Adipose tissue (tissue), 3 donors: ENCODE data around the gene C10orf88. TPM values are rescaled to one million over a fixed set of nuclear protein-coding genes. Genes with fewer than 3 reads are reported as not detected.
"Not testable (repeated sequence)": the region's sequence is repeated elsewhere in the genome, so short reads cannot be mapped to it uniquely, and the experiment has no call there.

Source experiments
- H3K27ac ChIP-seq: one replicate; pipeline ENCODE4 v1.5.1; 2013; ENCODE audit warnings: low read depth, low read length
- WGBS, 3 donors: extraction: QIAGEN DNeasy Blood & Tissue Kit; methylation state at CpG; one replicate each; pipeline ENCODE4 v1.1.7; 2013; 5-methylcytosine and 5-hydroxymethylcytosine counted together
- polyA plus RNA-seq, 3 donors: library from polyadenylated mRNA; stranded (reverse); fragments of 200-250 nt; gene quantifications; one replicate each; pipeline ENCODE4 v1.2.3, GENCODE V29; 2013
- donor health status: healthy with polysubstance abuse.
- donor health status: Bipolar disorder and iron deficiency.
- donor health status: healthy.

Gene C10orf88
- polyA plus RNA-seq, 3 donors = 2.4 to 5.6 (median 3.0) TPM

GRCh38 chr10:122974023-122974422 lies 20.0 kb upstream of the C10orf88 start:
- H3K27ac ChIP-seq = no peak overlapping the region
- 55 to 74% (median 65%) methylated on average over 5 of the region's 5 CpGs for WGBS, 3 donors

- 69 to 80% (median 80%) methylated on average over 3 of the region's 3 CpGs for WGBS, 3 donors
- H3K27ac ChIP-seq = no peak overlapping the region
Measured at GRCh38 chr10:122968698-122969097, 14.7 kb upstream of the C10orf88 start.

GRCh38 chr10:122966879-122967278 lies 12.9 kb upstream of the C10orf88 start:
- no peak overlapping the region for H3K27ac ChIP-seq

- WGBS, 3 donors = 61 to 78% (median 77%) methylated on average over 3 of the region's 3 CpGs
- H3K27ac ChIP-seq = no peak overlapping the region
Measured at GRCh38 chr10:122962405-122962804, 8.4 kb upstream of the C10orf88 start.

GRCh38 chr10:122957474-122957873 lies 3.4 kb upstream of the C10orf88 start:
- 67 to 82% (median 82%) methylated on average over 5 of the region's 5 CpGs for WGBS, 3 donors
- H3K27ac ChIP-seq = no peak overlapping the region

GRCh38 chr10:122955892-122956291 lies 1.9 kb upstream of the C10orf88 start:
- H3K27ac ChIP-seq = no peak overlapping the region
- 92 to 97% (median 95%) methylated on average over 1 of the region's 1 CpG for WGBS, 3 donors

GRCh38 chr10:122954731-122955050 lies 664 bp upstream of the C10orf88 start:
- H3K27ac ChIP-seq = no peak overlapping the region
- WGBS, 3 donors = 65 to 73% (median 71%) methylated on average over 13 of the region's 13 CpGs

- 93 to 99% (median 97%) methylated on average over 3 of the region's 3 CpGs for WGBS, 3 donors
- H3K27ac ChIP-seq = no peak overlapping the region
Measured at GRCh38 chr10:122949296-122949695, 4.7 kb downstream of the C10orf88 start.

GRCh38 chr10:122939856-122940543 lies 14.0 kb downstream of the C10orf88 start:
- no peak overlapping the region for H3K27ac ChIP-seq
- WGBS, 3 donors = 81 to 87% (median 81%) methylated on average over 1 of the region's 1 CpG

- WGBS, 3 donors = 97 to 100% (median 100%) methylated on average over 1 of the region's 1 CpG
- H3K27ac ChIP-seq = no peak overlapping the region
Measured at GRCh38 chr10:122939133-122939855, 14.7 kb downstream of the C10orf88 start.

- 59 to 81% (median 60%) methylated on average over 6 of the region's 6 CpGs for WGBS, 3 donors
- no peak overlapping the region for H3K27ac ChIP-seq
Measured at GRCh38 chr10:122931088-122931906, 22.7 kb downstream of the C10orf88 start.

- H3K27ac ChIP-seq = no peak overlapping the region
- WGBS, 3 donors = 93 to 100% (median 100%) methylated on average over 1 of the region's 1 CpG
Measured at GRCh38 chr10:122930140-122930539, 23.9 kb downstream of the C10orf88 start.

- no peak overlapping the region for H3K27ac ChIP-seq
- WGBS, 3 donors = 78 to 86% (median 79%) methylated on average over 2 of the region's 2 CpGs
Measured at GRCh38 chr10:122915700-122916099, 38.3 kb downstream of the C10orf88 start.

GRCh38 chr10:122911889-122912484 lies 42.0 kb downstream of the C10orf88 start:
- H3K27ac ChIP-seq = no peak overlapping the region
- WGBS, 3 donors = 21 to 26% (median 24%) methylated on average over 5 of the region's 5 CpGs

GRCh38 chr10:122910310-122910709 lies 43.7 kb downstream of the C10orf88 start, which contains the start of gene FAM24A:
FAM24A (plus strand) TSS chr10:122910610; CDS start chr10:122911635, 1,025 bp downstream.
- WGBS, 3 donors = 48 to 74% (median 72%) methylated on average over 1 of the region's 1 CpG
- no peak within 1 kb of the TSS for H3K27ac ChIP-seq

- 73 to 76% (median 73%) methylated on average over 4 of the region's 4 CpGs for WGBS, 3 donors
Measured at GRCh38 chr10:122903861-122904260, 50.2 kb downstream of the C10orf88 start.

GRCh38 chr10:122894261-122894944 lies 59.6 kb downstream of the C10orf88 start:
- 85 to 86% (median 86%) methylated on average over 5 of the region's 5 CpGs for WGBS, 3 donors
- H3K27ac ChIP-seq = no peak overlapping the region

More at GRCh38 chr10:122903861-122904260, 50.2 kb downstream of the C10orf88 start:
- H3K27ac ChIP-seq = not testable (repeated sequence)

GRCh38 chr10:122884166-122884565 lies 69.9 kb downstream of the C10orf88 start:
- WGBS, 3 donors = 93 to 96% (median 95%) methylated on average over 1 of the region's 1 CpG
- H3K27ac ChIP-seq = no peak overlapping the region
